Stimulated activated CD4-positive, alpha-beta T cell treated with anti-CD3 and anti-CD28 coated beads, Interleukin-2, amount 100 ng/mL, for 24 hours (primary cell): ENCODE measurements around the gene SYCP2L.
"Not testable (repeated sequence)": the region's sequence is repeated elsewhere in the genome, so short reads cannot be mapped to it uniquely, and the experiment has no call there.

ENCODE experiments used
- DNase-seq, 2 donors: peaks; one replicate each; pipeline ENCODE4 v3.0.0-alpha.2; 2020

SYCP2L gene

GRCh38 chr6:10880366-10880765 lies 6.5 kb upstream of the SYCP2L start:
- DNase-seq, result no peak

GRCh38 chr6:10882253-10882630 lies 4.6 kb upstream of the SYCP2L start:
- DNase-seq, result not testable (repeated sequence)

- DNase-seq, result no peak
Measured at GRCh38 chr6:10882657-10883171, 4.1 kb upstream of the SYCP2L start.

GRCh38 chr6:10883312-10884244 lies 3.3 kb upstream of the SYCP2L start:
- no peak for DNase-seq

- no peak for DNase-seq
Measured at GRCh38 chr6:10884245-10884972, 2.4 kb upstream of the SYCP2L start.

- DNase-seq, result not testable (repeated sequence)
Measured at GRCh38 chr6:10886365-10886690, 524 bp upstream of the SYCP2L start.

- no peak for DNase-seq
Measured at GRCh38 chr6:10890151-10890550, 3.3 kb downstream of the SYCP2L start.

- DNase-seq, result no peak
Measured at GRCh38 chr6:10891960-10892359, 5.1 kb downstream of the SYCP2L start.

GRCh38 chr6:10894958-10895357 lies 8.1 kb downstream of the SYCP2L start:
- no peak for DNase-seq

- no peak for DNase-seq
Measured at GRCh38 chr6:10896691-10897090, 9.8 kb downstream of the SYCP2L start.

GRCh38 chr6:10901770-10902169 lies 14.9 kb downstream of the SYCP2L start:
- DNase-seq, result no peak

GRCh38 chr6:10904015-10904414 lies 17.2 kb downstream of the SYCP2L start:
- no peak for DNase-seq

GRCh38 chr6:10908228-10908627 lies 21.4 kb downstream of the SYCP2L start:
- no peak for DNase-seq

GRCh38 chr6:10919520-10919919 lies 32.7 kb downstream of the SYCP2L start:
- DNase-seq, result not testable (repeated sequence)

GRCh38 chr6:10933126-10933525 lies 46.3 kb downstream of the SYCP2L start:
- DNase-seq, result no peak

GRCh38 chr6:10939840-10940239 lies 53.0 kb downstream of the SYCP2L start:
- no peak for DNase-seq

- DNase-seq, result no peak
Measured at GRCh38 chr6:10945845-10946244, 59.0 kb downstream of the SYCP2L start.

- DNase-seq, result no peak
Measured at GRCh38 chr6:10947966-10948365, 61.1 kb downstream of the SYCP2L start.

- DNase-seq, result no peak
Measured at GRCh38 chr6:10949579-10950490, 63.0 kb downstream of the SYCP2L start.

GRCh38 chr6:10951675-10952282 lies 64.9 kb downstream of the SYCP2L start:
- DNase-seq, result no peak

GRCh38 chr6:10954590-10955010 lies 67.7 kb downstream of the SYCP2L start:
- DNase-seq, result peak; percentile 74 to 84

- no peak for DNase-seq
Measured at GRCh38 chr6:10956776-10957175, 69.9 kb downstream of the SYCP2L start.
